ENCODE measurements around the gene MAPKAP1.

DNA sequence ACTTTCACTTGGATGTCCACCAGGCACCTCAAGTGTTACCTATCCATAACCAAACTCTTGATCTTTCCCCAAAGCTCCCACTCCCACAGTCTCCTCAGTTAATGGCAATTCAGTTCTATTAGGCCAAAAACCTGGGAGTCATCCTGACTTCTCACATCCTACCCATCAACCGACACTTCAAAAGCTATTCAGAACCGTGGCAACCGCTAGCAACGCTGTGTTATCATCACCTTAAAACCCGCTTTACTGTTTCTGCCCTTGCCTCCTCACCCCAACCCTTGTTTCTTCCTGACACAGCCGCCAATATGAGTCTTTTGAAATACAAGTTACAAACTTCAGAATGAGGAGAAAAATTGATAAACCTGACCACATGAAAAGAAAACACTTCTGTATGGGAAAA is 46.5 kb downstream of the MAPKAP1 start:
- no peak for TF ChIP-seq POLR2A (IDR thresholded peaks at IDR 0.05)
- TF ChIP-seq, protein P1, sequence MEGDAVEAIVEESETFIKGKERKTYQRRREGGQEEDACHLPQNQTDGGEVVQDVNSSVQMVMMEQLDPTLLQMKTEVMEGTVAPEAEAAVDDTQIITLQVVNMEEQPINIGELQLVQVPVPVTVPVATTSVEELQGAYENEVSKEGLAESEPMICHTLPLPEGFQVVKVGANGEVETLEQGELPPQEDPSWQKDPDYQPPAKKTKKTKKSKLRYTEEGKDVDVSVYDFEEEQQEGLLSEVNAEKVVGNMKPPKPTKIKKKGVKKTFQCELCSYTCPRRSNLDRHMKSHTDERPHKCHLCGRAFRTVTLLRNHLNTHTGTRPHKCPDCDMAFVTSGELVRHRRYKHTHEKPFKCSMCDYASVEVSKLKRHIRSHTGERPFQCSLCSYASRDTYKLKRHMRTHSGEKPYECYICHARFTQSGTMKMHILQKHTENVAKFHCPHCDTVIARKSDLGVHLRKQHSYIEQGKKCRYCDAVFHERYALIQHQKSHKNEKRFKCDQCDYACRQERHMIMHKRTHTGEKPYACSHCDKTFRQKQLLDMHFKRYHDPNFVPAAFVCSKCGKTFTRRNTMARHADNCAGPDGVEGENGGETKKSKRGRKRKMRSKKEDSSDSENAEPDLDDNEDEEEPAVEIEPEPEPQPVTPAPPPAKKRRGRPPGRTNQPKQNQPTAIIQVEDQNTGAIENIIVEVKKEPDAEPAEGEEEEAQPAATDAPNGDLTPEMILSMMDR (IDR thresholded peaks at IDR 0.05), result no peak
